GM13976 (cell line): ENCODE results near the gene PPP1R9B.

ENCODE experiments used
- DNase-seq: peaks from one replicate; pipeline ENCODE4 v3.0.0; 2012; ENCODE audit warnings: low spot score
- in situ Hi-C: fragments of 300-500 bp; cut with MboI; formaldehyde crosslinking; loops from one replicate; pipeline ENCODE4 v1.12.0; 2022; ENCODE audit warnings: low sequenced_read_pairs, mixed read lengths, inconsistent platforms; ENCODE audit not compliant: unreplicated experiment
- TF ChIP-seq, protein P1 (sequence below): IDR thresholded peaks from 2 replicates; pipeline ENCODE4 v1.5.1; 2012; ENCODE audit warnings: borderline replicate concordance, mild to moderate bottlenecking; ENCODE audit not compliant: insufficient read depth; ENCODE audit errors: extremely low read depth, missing control alignments, control extremely low read depth

The PPP1R9B gene

DNA sequence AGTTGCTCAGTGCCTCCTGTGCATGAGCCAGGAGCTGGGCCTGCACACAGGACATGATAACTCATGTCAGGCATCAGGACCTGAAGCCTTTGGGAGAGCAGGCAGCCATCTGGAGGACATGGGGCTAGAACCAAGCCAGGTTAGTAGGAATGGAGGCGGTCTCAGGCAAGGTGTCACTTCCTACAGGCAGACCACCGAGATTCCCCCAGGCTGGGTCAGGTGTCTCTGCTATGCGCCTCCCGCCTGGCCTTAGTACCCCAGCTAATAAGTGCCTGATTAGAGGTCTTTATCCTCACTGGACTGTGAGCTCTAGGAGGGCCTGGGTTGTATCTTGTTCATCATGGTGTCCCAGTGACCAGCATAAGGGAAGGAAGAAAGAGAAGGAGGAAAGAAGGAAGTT, 36.1 kb downstream of the PPP1R9B start:
- TF ChIP-seq, protein P1, sequence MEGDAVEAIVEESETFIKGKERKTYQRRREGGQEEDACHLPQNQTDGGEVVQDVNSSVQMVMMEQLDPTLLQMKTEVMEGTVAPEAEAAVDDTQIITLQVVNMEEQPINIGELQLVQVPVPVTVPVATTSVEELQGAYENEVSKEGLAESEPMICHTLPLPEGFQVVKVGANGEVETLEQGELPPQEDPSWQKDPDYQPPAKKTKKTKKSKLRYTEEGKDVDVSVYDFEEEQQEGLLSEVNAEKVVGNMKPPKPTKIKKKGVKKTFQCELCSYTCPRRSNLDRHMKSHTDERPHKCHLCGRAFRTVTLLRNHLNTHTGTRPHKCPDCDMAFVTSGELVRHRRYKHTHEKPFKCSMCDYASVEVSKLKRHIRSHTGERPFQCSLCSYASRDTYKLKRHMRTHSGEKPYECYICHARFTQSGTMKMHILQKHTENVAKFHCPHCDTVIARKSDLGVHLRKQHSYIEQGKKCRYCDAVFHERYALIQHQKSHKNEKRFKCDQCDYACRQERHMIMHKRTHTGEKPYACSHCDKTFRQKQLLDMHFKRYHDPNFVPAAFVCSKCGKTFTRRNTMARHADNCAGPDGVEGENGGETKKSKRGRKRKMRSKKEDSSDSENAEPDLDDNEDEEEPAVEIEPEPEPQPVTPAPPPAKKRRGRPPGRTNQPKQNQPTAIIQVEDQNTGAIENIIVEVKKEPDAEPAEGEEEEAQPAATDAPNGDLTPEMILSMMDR: no peak
- DNase-seq: no peak
- in situ Hi-C loops: no loop called here

DNA sequence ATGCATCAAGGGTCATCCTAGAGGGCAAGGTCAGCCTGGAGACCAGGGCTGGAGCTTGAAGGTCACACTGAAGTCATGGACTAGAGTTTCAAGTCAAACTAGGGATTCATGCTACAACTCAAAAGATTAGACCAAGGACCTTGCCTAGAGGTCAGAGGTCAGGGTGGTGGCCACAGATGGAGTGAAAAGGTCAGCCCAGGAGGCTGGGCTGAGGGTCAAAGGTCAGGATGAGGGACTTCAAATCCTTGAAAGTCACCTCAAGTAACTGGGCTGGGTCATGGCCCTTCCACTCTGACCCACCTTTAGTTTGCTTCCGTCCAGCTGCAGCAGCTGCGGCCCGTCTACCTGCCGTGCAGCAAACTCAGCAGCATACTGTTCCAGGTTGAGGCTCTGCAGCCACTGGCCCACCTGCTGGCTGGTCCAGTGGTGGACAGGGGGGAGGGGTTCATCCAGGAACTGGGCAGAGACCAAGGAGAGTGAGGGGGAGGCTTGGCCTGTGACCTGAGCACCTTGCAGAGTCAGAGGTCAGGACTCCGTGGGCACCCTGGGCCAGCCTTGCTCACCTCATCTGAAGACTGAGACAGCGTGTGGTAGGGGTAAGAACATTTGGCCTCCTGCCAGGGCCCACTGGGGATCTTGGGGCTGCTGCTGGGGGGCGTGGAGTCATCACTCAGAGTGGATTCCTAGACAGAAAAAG, 36.7 kb downstream of the PPP1R9B start:
- in situ Hi-C loops: no loop called here
- no peak for DNase-seq
- TF ChIP-seq, protein P1: no peak

DNA sequence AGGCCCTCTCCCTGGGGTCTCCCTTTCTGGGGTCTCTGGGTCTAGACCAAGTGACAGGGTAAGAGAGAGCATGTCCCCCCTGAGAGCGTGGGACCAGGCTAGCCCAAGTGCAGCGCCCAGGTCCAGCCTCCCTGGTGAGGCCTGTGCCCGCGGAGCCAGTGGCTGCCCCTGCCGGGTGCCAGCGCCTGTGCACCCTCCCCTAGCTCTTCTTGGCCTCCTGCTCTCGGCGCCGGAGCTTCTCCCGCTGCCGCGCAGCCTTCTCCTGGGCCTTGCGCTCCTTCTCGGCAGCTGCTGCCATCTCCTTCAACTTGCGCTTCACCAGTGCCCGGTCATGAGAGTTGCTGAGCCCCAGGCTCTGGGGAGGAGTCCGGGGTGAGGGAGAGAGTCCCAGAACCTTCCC, 37.8 kb downstream of the PPP1R9B start:
- TF ChIP-seq, protein P1: no peak
- no peak for DNase-seq
- in situ Hi-C loops: no loop called here

DNA sequence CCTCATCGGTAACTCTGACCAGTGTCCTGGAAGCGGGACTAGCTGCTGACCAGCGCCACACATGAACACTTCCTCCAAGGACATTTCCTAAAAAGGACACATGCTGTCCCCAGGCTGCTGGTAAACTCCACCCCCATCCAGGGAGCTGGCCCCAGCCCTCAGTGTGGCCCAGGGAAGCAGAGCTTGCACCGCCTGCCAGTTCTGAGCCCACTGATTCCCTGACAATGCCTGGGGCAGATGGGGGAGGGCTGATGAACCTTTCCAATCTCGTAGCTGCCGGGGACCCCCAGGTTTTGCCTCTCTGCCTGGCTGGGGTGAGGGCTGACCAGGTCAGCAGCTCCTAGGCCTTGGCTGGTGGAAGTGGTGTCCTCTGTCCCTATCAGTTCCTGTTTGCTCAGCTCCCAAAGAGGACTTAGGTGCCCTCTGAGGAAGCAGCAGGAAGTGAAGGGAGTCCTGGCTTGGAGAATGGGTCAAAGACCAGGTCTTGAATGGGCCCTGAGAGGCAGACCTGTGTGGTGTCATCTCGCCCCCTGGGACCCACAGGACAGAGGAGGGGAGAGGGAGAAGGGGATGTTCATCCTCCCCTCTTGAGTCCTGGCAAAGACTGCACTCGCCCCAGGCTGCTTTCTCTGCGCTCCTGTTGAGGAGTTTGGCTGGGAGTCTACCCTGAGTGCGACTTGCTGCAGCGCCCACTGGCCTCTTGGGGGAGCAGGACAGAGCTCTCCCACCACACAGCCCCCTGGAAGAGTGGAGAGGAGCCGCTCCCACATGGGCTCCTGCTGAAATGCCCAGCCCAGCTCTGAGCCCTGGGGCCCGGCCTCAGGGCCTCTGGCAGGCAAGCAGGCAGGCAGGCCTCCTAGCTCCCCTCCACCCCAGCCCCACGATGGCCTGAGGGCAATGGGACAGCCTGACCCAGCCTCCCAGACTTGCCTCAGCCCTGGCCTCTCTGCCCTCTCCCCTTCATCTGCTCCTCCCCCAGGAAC, 38.5 kb downstream of the PPP1R9B start:
- no peak for DNase-seq
- TF ChIP-seq, protein P1: no peak
- in situ Hi-C loops: no loop called here

DNA sequence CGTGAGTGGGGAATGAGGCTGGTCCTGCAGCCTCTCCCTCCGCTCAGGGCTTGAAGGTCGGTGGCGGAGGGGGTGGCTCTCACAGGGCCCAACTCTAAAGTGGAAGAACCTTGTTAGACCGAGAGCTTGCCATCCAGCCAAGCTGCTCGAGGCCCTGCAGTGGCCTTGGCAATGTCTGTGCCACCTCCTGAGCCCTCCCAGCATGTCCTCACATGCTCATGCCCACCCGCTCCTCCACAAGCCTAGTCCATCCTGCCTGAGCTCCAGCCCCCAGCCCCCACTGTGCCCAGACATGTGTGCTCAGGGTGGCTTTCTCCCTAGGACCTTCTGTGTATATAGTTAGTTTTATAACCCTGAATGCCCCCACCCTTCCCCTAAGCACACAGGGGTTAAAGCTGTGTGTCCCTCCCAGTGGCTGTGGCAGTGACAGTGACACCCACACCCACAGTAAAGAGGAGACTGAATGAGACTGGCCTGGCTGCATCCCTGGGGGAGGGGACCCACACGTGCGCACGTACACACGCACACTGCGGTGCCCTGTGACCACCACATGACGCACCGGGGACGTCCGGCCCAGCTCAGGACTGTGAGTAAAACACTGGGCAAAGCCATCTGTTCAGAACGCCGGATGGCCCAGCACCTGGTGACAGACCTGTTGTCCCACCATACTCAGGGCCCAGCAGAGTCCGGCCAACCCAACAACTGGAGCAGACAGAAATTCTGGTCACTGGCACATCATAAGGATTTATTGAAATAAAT, 39.7 kb downstream of the PPP1R9B start:
- in situ Hi-C loops: no loop called here
- TF ChIP-seq, protein P1: no peak
- no peak for DNase-seq

DNA sequence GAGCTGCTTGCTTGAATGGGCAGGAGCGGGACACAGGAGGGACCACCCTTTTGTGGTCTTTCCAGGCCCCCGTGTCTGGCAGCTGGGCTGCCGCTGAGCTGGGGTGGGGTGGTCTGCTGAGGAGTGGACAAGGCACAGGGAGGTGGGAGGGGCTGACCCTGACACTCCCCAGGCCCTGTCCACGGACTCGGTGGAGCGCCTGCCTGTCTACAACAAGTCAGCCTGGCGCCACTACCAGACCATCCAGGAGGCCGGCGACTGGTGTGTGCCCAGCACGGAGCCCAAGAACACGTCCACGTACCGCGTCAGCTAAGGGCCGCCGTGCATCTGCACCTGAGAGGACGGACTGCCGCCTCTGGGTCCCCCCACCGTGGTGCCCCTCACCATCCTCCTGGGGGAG, 40.7 kb downstream of the PPP1R9B start:
- in situ Hi-C loops: no loop called here
- TF ChIP-seq, protein P1: no peak
- no peak for DNase-seq
